Measurements from ENCODE around the gene USP34.

GRCh38 chr2:61456746-61457420 is 14.0 kb downstream of the USP34 start:
- TF ChIP-seq ZNF837 (tag by site-specific recombination; IDR thresholded peaks at IDR 0.05) (no peak), ELK4 (IDR thresholded peaks at IDR 0.05; ENCODE audit: borderline replicate concordance, low read depth, low read length) (no peak)
